Neural progenitor cell (in vitro differentiated cells): ENCODE data around the gene IL17REL. TPM values are rescaled to one million over a fixed set of nuclear protein-coding genes. Genes with fewer than 3 reads are reported as not detected.

ENCODE experiments used
- DNase-seq: peaks from one replicate; pipeline ENCODE4 v3.0.0-alpha.2; 2016; ENCODE audit warnings: low spot score
- H2AFZ ChIP-seq: fragments of 200-600 bp; sonication (generic); replicated peaks from 2 replicates; pipeline ENCODE4 v1.6.1; 2016; ENCODE audit warnings: antibody characterized with exemption
- H3F3A ChIP-seq: fragments of 200-600 bp; sonication (generic); 2 replicates; pipeline ENCODE4 v1.6.1; 2016; ENCODE audit warnings: antibody characterized with exemption, low read depth
- H3K27ac ChIP-seq: fragments of 200-600 bp; sonication (generic); 2 replicates; pipeline ENCODE4 v1.5.1; 2016; ENCODE audit warnings: mild to moderate bottlenecking
- H3K27me3 ChIP-seq: fragments of 200-600 bp; sonication (generic); 2 replicates; pipeline ENCODE4 v1.6.1; 2016; ENCODE audit warnings: mild to moderate bottlenecking, moderate library complexity
- H3K36me3 ChIP-seq: fragments of 200-600 bp; sonication (generic); 2 replicates; pipeline ENCODE4 v1.5.1; 2016
- H3K4me1 ChIP-seq: fragments of 200-600 bp; sonication (generic); 2 replicates; pipeline ENCODE4 v1.6.1; 2016; ENCODE audit warnings: mixed run types
- H3K4me2 ChIP-seq: fragments of 200-600 bp; sonication (generic); 2 replicates; pipeline ENCODE4 v1.6.1; 2016
- H3K4me3 ChIP-seq: fragments of 200-600 bp; sonication (generic); 2 replicates; pipeline ENCODE4 v1.5.1; 2016
- H3K79me2 ChIP-seq: fragments of 200-600 bp; sonication (generic); 2 replicates; pipeline ENCODE4 v1.6.1; 2016; ENCODE audit warnings: low read depth
- H3K9ac ChIP-seq: fragments of 200-600 bp; sonication (generic); 2 replicates; pipeline ENCODE4 v1.6.1; 2016
- H3K9me3 ChIP-seq: fragments of 200-600 bp; sonication (generic); 2 replicates; pipeline ENCODE4 v1.5.1; 2016; ENCODE audit warnings: low read depth
- H4K20me1 ChIP-seq: fragments of 200-600 bp; sonication (generic); 2 replicates; pipeline ENCODE4 v1.6.1; 2016; ENCODE audit warnings: low read depth
- H3K27ac Mint-ChIP-seq: 3 replicates; pipeline ENCODE4 v1.8.0; 2021; ENCODE audit warnings: mixed read lengths
- H3K27me3 Mint-ChIP-seq: 2 replicates; pipeline ENCODE4 v1.8.0; 2022; ENCODE audit warnings: low read depth, mild to moderate bottlenecking, inconsistent platforms, moderate library complexity, mixed read lengths; ENCODE audit not compliant: insufficient read depth
- H3K36me3 Mint-ChIP-seq: 3 replicates; pipeline ENCODE4 v1.8.0; 2021; ENCODE audit warnings: mixed read lengths
- H3K4me1 Mint-ChIP-seq: 3 replicates; pipeline ENCODE4 v1.8.0; 2021; ENCODE audit warnings: mixed read lengths
- H3K4me3 Mint-ChIP-seq: 3 replicates; pipeline ENCODE4 v1.8.0; 2021; ENCODE audit warnings: mild to moderate bottlenecking, moderate library complexity, mixed read lengths
- H3K9me3 Mint-ChIP-seq: 3 replicates; pipeline ENCODE4 v1.8.0; 2020; ENCODE audit warnings: mixed read lengths
- EZH2 ChIP-seq: fragments of 200-600 bp; sonication (generic); IDR thresholded peaks from 2 replicates; pipeline ENCODE4 v1.6.1; 2017; ENCODE audit warnings: antibody characterized with exemption, mild to moderate bottlenecking, moderate library complexity
- EZH2phosphoT487 ChIP-seq: fragments of 200-600 bp; sonication (generic); IDR thresholded peaks from 2 replicates; pipeline ENCODE4 v1.6.1; 2017; ENCODE audit warnings: antibody characterized with exemption
- total RNA-seq: library from RNA; depleted of rRNA; stranded (reverse); fragments of >200 nt; gene quantifications from 2 replicates; pipeline ENCODE4 v1.2.3, GENCODE V29; 2015; ENCODE audit warnings: low replicate concordance
- TF ChIP-seq, protein P1 (sequence below): fragments of 200-600 bp; sonication (generic); IDR thresholded peaks from 2 replicates; pipeline ENCODE4 v1.5.1; 2017; ENCODE audit warnings: antibody characterized with exemption, mild to moderate bottlenecking

IL17REL gene
- total RNA-seq, 1 donor from 2014 or later = not detected

DNA sequence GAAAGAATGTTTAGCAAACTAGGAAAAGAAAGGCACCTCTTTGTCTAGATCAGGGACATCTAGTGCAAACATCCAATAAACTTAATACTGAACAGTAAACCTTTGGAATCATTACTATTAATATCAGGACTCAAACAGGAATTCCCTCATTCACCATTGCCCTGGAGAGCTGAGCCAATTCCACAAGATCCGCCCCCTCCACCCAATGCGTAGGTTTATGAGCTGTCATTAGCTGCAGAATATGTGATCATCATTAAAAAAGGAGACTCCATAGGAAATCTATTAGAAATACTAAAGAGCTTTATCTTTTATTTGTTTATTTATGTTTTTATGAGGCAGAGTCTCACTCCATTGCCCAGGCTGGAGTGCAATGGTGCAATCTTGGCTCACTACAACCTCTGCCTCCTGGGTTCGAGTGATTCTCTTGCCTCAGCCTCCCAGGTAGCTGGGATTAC, 5.5 kb downstream of the IL17REL start:
- H3K9me3 Mint-ChIP-seq = peaks cover 2% of the 10 kb centered on the region
- peaks cover 32% of the 10 kb centered on the region for H3K27me3 Mint-ChIP-seq
- no peak overlapping the region for H3K9ac ChIP-seq
- DNase-seq = no peak
- no peak overlapping the region for H3K27ac ChIP-seq
- no peak overlapping the region for H3K4me2 ChIP-seq
- H3K4me1 ChIP-seq = peaks cover 11% of the 10 kb centered on the region
- no peaks in the 10 kb centered on the region for H4K20me1 ChIP-seq
- H2AFZ ChIP-seq = no peak overlapping the region
- H3K27me3 ChIP-seq = peaks cover 45% of the 10 kb centered on the region
- TF ChIP-seq, protein P1, sequence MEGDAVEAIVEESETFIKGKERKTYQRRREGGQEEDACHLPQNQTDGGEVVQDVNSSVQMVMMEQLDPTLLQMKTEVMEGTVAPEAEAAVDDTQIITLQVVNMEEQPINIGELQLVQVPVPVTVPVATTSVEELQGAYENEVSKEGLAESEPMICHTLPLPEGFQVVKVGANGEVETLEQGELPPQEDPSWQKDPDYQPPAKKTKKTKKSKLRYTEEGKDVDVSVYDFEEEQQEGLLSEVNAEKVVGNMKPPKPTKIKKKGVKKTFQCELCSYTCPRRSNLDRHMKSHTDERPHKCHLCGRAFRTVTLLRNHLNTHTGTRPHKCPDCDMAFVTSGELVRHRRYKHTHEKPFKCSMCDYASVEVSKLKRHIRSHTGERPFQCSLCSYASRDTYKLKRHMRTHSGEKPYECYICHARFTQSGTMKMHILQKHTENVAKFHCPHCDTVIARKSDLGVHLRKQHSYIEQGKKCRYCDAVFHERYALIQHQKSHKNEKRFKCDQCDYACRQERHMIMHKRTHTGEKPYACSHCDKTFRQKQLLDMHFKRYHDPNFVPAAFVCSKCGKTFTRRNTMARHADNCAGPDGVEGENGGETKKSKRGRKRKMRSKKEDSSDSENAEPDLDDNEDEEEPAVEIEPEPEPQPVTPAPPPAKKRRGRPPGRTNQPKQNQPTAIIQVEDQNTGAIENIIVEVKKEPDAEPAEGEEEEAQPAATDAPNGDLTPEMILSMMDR = no peak
- TF ChIP-seq EZH2 (no peak), EZH2phosphoT487 (no peak)
- no peak overlapping the region for H3K4me3 ChIP-seq
- peaks cover 14% of the 10 kb centered on the region for H3F3A ChIP-seq
- H3K4me3 Mint-ChIP-seq = no peak overlapping the region
- no peaks in the 10 kb centered on the region for H3K36me3 ChIP-seq
- H3K27ac Mint-ChIP-seq = no peak overlapping the region
- H3K79me2 ChIP-seq = no peaks in the 10 kb centered on the region
- no peaks in the 10 kb centered on the region for H3K36me3 Mint-ChIP-seq
- peaks cover 14% of the 10 kb centered on the region for H3K4me1 Mint-ChIP-seq
- no peaks in the 10 kb centered on the region for H3K9me3 ChIP-seq

DNA sequence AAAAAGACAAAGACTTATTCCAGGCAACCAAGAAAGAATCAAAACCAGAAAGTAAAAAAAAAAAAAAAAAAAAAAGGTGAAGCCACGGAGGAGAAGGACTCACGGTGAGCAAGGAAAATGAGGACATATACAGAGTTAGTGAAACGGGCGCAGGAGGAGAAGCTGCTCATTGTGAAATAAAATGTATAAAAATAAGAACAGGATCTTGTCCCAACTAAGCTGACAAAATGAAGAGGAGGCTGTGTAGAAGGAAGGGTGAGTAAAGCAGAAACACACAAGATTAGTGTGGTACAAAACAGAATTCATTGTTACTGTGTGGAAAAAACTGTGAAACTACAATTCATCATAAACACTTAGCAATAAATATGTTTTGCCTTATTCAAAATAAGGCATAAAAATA, 7.6 kb downstream of the IL17REL start:
- no peak overlapping the region for H3K9ac ChIP-seq
- no peaks in the 10 kb centered on the region for H3K9me3 ChIP-seq
- no peaks in the 10 kb centered on the region for H3K79me2 ChIP-seq
- H3K27ac Mint-ChIP-seq = no peak overlapping the region
- H3K4me1 ChIP-seq = peaks cover 14% of the 10 kb centered on the region
- H3F3A ChIP-seq = peaks cover 22% of the 10 kb centered on the region
- no peak overlapping the region for H3K4me3 Mint-ChIP-seq
- H3K27me3 ChIP-seq = peaks cover 42% of the 10 kb centered on the region
- H3K36me3 Mint-ChIP-seq = no peaks in the 10 kb centered on the region
- no peak for DNase-seq
- H4K20me1 ChIP-seq = no peaks in the 10 kb centered on the region
- H3K27me3 Mint-ChIP-seq = peaks cover 27% of the 10 kb centered on the region
- no peak overlapping the region for H3K4me3 ChIP-seq
- peaks cover 22% of the 10 kb centered on the region for H3K4me1 Mint-ChIP-seq
- H3K27ac ChIP-seq = no peak overlapping the region
- H2AFZ ChIP-seq = no peak overlapping the region
- H3K36me3 ChIP-seq = no peaks in the 10 kb centered on the region
- H3K9me3 Mint-ChIP-seq = no peaks in the 10 kb centered on the region
- no peak overlapping the region for H3K4me2 ChIP-seq
- TF ChIP-seq, protein P1 = no peak
- no peak for TF ChIP-seq EZH2
- no peak for TF ChIP-seq EZH2phosphoT487

- no peaks in the 10 kb centered on the region for H3K79me2 ChIP-seq
- DNase-seq = no peak
- H3K27ac ChIP-seq = no peak overlapping the region
- no peaks in the 10 kb centered on the region for H3K9me3 ChIP-seq
- H4K20me1 ChIP-seq = no peaks in the 10 kb centered on the region
- H3K4me3 Mint-ChIP-seq = no peak overlapping the region
- no peak overlapping the region for H3K27ac Mint-ChIP-seq
- H3F3A ChIP-seq = peaks cover 24% of the 10 kb centered on the region
- TF ChIP-seq EZH2phosphoT487 = no peak
- H3K27me3 ChIP-seq = peaks cover 30% of the 10 kb centered on the region
- H2AFZ ChIP-seq = no peak overlapping the region
- peaks cover 28% of the 10 kb centered on the region for H3K27me3 Mint-ChIP-seq
- H3K9ac ChIP-seq = no peak overlapping the region
- no peaks in the 10 kb centered on the region for H3K9me3 Mint-ChIP-seq
- H3K4me2 ChIP-seq = no peak overlapping the region
- no peaks in the 10 kb centered on the region for H3K36me3 ChIP-seq
- peaks cover 29% of the 10 kb centered on the region for H3K4me1 Mint-ChIP-seq
- no peaks in the 10 kb centered on the region for H3K36me3 Mint-ChIP-seq
- peaks cover 9% of the 10 kb centered on the region for H3K4me1 ChIP-seq
- no peak overlapping the region for H3K4me3 ChIP-seq
Measured at GRCh38 chr22:50002791-50003190, 9.8 kb downstream of the IL17REL start.

DNA sequence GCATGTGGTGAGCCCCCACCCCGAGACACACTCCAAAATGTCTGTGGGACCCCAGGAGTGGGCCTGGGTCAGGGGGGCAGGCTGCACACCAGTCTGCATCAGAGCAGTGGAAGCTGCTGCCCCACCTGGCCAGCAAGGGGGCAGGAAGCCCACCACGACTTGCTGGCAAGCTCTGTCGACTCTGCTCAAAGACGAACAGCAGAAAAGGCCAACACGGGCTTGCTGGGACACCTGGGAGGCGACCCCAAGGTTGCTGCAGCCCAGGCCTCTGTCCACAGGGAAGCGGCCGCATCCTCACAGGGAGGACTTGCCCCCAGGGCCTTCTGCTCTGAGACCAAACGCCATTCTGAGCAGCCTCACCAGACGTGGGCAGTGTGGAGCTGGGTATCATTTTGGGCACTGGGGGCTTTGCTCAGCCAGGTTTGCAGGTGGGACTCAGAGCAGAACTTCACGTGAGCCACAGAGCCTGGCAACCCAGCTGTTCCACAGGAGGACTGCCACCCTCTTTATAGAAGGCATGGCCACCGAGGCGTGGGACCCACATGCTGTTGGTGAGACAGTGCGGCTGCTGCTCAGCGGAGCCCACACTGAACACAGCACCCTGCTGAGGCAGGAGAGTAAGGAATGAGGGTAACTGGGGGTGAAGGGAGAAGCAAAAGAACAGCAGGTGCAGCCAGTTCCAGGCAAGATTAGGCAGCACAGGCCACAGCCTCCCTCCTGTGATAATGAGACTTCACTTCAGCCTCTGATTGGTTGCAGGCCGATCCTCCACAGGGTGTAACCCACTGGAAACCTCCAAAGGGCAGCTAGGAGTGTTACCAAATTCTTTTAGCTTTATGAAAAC, 11.0 kb downstream of the IL17REL start:
- peaks cover 23% of the 10 kb centered on the region for H3F3A ChIP-seq
- H3K79me2 ChIP-seq = no peaks in the 10 kb centered on the region
- peak overlapping the region; percentile 58 for H3K4me2 ChIP-seq
- H3K4me3 ChIP-seq = no peak overlapping the region
- H3K4me3 Mint-ChIP-seq = peak overlapping the region; percentile 38
- no peaks in the 10 kb centered on the region for H3K9me3 Mint-ChIP-seq
- peaks cover 28% of the 10 kb centered on the region for H3K27me3 ChIP-seq
- TF ChIP-seq, protein P1 = no peak
- no peak for TF ChIP-seq EZH2phosphoT487
- H3K36me3 Mint-ChIP-seq = no peaks in the 10 kb centered on the region
- H3K4me1 Mint-ChIP-seq = peaks cover 29% of the 10 kb centered on the region
- H3K36me3 ChIP-seq = no peaks in the 10 kb centered on the region
- H4K20me1 ChIP-seq = no peaks in the 10 kb centered on the region
- peak overlapping the region; percentile 78 for H3K27ac Mint-ChIP-seq
- DNase-seq = peak; percentile 64
- H3K27ac ChIP-seq = no peak overlapping the region
- H3K9ac ChIP-seq = no peak overlapping the region
- H3K4me1 ChIP-seq = peaks cover 9% of the 10 kb centered on the region
- no peaks in the 10 kb centered on the region for H3K9me3 ChIP-seq
- peaks cover 28% of the 10 kb centered on the region for H3K27me3 Mint-ChIP-seq
- H2AFZ ChIP-seq = no peak overlapping the region
